HepG2 (cell line): ENCODE measurements around the gene AEN. TPM values are rescaled to one million over a fixed set of nuclear protein-coding genes. Genes with fewer than 3 reads are reported as not detected.

Experiments
- AHDC1 ChIP-seq: sonication (generic); formaldehyde crosslinking; IDR thresholded peaks from 2 replicates; pipeline ENCODE4 v1.5.1; 2020; ENCODE audit warnings: mild to moderate bottlenecking, missing genetic modification reagents, borderline replicate concordance
- ARNT ChIP-seq: fragments of 450-650 bp; IDR thresholded peaks from 2 replicates; pipeline ENCODE4 v1.6.1; 2017
- PHF5A ChIP-seq: IDR thresholded peaks from one replicate; pipeline ENCODE4 v1.6.1; 2018; ENCODE audit warnings: low read depth, missing genetic modification reagents; ENCODE audit not compliant: unreplicated experiment
- PRDM10 ChIP-seq: sonication (generic); formaldehyde crosslinking; IDR thresholded peaks from 2 replicates; pipeline ENCODE4 v1.4.0; 2020; ENCODE audit warnings: low read depth, missing genetic modification reagents
- SRSF4 ChIP-seq: fragments of 200-400 bp; formaldehyde crosslinking; IDR thresholded peaks from one replicate; pipeline ENCODE4 v1.6.1; 2018; ENCODE audit warnings: mild to moderate bottlenecking, low read depth, low read length, moderate library complexity; ENCODE audit not compliant: poor library complexity, severe bottlenecking
- THYN1 ChIP-seq: sonication (generic); formaldehyde crosslinking; IDR thresholded peaks from 2 replicates; pipeline ENCODE4 v1.8.1; 2023; ENCODE audit warnings: low read depth, mild to moderate bottlenecking, moderate library complexity, missing genetic modification reagents, borderline replicate concordance
- TIGD3 ChIP-seq: sonication (generic); formaldehyde crosslinking; IDR thresholded peaks from 2 replicates; pipeline ENCODE4 v1.5.1; 2020; ENCODE audit warnings: mild to moderate bottlenecking, missing genetic modification reagents, borderline replicate concordance
- ZNF333 ChIP-seq: sonication (generic); formaldehyde crosslinking; IDR thresholded peaks from 2 replicates; pipeline ENCODE4 v1.4.0; 2020; ENCODE audit warnings: mild to moderate bottlenecking, missing genetic modification reagents, borderline replicate concordance
- ZNF33A ChIP-seq: sonication (generic); formaldehyde crosslinking; IDR thresholded peaks from 2 replicates; pipeline ENCODE4 v1.5.1; 2020; ENCODE audit warnings: missing genetic modification reagents, mild to moderate bottlenecking, moderate library complexity, borderline replicate concordance
- ZNF839 ChIP-seq: sonication (generic); formaldehyde crosslinking; IDR thresholded peaks from 2 replicates; pipeline ENCODE4 v1.4.0; 2020; ENCODE audit warnings: missing genetic modification reagents, mild to moderate bottlenecking, borderline replicate concordance
- polyA plus RNA-seq, 8 experiments: library from polyadenylated mRNA; depleted of rRNA in 3 of 8; stranded (reverse) in 7 of 8; unstranded in 1 of 8; fragments of >200 nt; fragmentation: Illumina TruSeq in 4 of 8; extraction: Trizol in 4 of 8; gene quantifications; 2 replicates each; pipeline versions ENCODE4 v1.2.1 to v1.2.3, GENCODE V29; 2011 to 2016; ENCODE audit warnings: low read depth in 4 of 8, missing spikeins in 1 of 8, mixed read lengths in 1 of 8; ENCODE audit not compliant: insufficient read depth in 1 of 8
- total RNA-seq, 5 experiments: library from RNA; depleted of rRNA; stranded (reverse); fragments of >200 nt; fragmentation: Illumina TruSeq; extraction: Trizol; gene quantifications; 2 replicates each; pipeline ENCODE4 v1.2.3, GENCODE V29; 2016; ENCODE audit warnings: low read depth in 1 of 5

The AEN gene
- total and polyA plus RNA-seq, 2 of the 13 experiments (the other 11 are each of a cell fraction or from before 2014, with no cell fraction given), result 51.3 to 118 TPM

GRCh38 chr15:88644741-88645140 is 23.6 kb downstream of the AEN start (continued):
- TF ChIP-seq AHDC1 (CRISPR knock-in tag) (no peak), THYN1 (no peak), TIGD3 (no peak), ZNF33A (CRISPR knock-in tag) (no peak), ZNF333 (CRISPR knock-in tag) (no peak), ARNT (no peak), PRDM10 (CRISPR knock-in tag) (no peak), SRSF4 (no peak), PHF5A (CRISPR knock-in tag) (no peak), ZNF839 (CRISPR knock-in tag) (no peak)
- TF ChIP-seq, all 625 proteins: peak for 0
